ENCODE data around the gene PDE4D.

PDE4D gene

DNA sequence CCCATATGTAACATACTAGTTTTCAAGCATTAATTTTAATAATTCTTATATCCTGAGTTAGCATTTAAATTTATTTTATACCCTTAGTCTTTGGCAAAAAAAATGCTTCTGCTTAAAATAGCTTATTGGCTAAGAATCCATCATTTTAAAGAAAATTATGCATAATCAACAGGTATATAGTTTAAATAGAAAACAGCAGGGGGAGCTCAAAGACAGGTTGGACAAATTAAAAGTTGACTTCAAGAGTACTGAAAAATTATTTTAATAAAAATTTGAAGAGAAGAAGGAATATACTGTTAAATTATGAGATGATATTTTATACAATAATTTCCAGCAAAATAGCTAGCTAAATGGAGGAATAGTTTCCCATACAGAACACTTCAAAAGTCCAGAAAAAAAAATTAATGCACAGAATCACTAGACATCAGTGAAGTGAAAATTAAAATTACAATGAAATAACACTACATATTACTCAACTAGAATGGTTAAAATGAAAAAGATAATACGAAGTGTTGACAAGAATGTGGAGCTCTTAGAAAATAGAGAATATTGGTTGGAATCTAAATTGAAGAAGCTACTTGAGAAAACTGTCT is 387.1 kb downstream of the PDE4D start:
- Histone ChIP-seq H4K20me1 (ENCODE audit: insufficient read depth, low read length) (no peaks in the 10 kb centered on the region), H3K27me3 (replicated peaks; ENCODE audit: insufficient read depth, low read length) (no peaks in the 10 kb centered on the region), H3K4me2 (ENCODE audit: low read depth, low read length) (no peak overlapping the region), H3K9me2 (replicated peaks; ENCODE audit: insufficient read depth, low read length) (no peaks in the 10 kb centered on the region), H3K9me3 (replicated peaks; ENCODE audit: insufficient read depth, low read length) (no peaks in the 10 kb centered on the region), H3K79me2 (ENCODE audit: low read length) (no peaks in the 10 kb centered on the region), H3K4me1 (ENCODE audit: low read length) (no peaks in the 10 kb centered on the region), H2AFZ (ENCODE audit: low read length) (no peak overlapping the region), H3K27ac (ENCODE audit: low read length) (no peak overlapping the region), H3K9ac (ENCODE audit: low read length) (no peak overlapping the region), H3K36me3 (replicated peaks; ENCODE audit: insufficient read depth, low read length) (no peaks in the 10 kb centered on the region), H3F3A (ENCODE audit: insufficient read depth, low read length) (no peaks in the 10 kb centered on the region), H3K4me3 (ENCODE audit: low read length) (no peak overlapping the region)
- peak; percentile 56 for DNase-seq
- TF ChIP-seq EZH2 (optimal IDR thresholded peaks at IDR 0.05; ENCODE audit: low read depth, low read length), result no peak
- TF ChIP-seq EZH2phosphoT487 (IDR thresholded peaks at IDR 0.05; ENCODE audit: low read length), result no peak
- TF ChIP-seq, protein P1, sequence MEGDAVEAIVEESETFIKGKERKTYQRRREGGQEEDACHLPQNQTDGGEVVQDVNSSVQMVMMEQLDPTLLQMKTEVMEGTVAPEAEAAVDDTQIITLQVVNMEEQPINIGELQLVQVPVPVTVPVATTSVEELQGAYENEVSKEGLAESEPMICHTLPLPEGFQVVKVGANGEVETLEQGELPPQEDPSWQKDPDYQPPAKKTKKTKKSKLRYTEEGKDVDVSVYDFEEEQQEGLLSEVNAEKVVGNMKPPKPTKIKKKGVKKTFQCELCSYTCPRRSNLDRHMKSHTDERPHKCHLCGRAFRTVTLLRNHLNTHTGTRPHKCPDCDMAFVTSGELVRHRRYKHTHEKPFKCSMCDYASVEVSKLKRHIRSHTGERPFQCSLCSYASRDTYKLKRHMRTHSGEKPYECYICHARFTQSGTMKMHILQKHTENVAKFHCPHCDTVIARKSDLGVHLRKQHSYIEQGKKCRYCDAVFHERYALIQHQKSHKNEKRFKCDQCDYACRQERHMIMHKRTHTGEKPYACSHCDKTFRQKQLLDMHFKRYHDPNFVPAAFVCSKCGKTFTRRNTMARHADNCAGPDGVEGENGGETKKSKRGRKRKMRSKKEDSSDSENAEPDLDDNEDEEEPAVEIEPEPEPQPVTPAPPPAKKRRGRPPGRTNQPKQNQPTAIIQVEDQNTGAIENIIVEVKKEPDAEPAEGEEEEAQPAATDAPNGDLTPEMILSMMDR (IDR thresholded peaks at IDR 0.05; ENCODE audit: low read length), result peak; percentile 56

DNA sequence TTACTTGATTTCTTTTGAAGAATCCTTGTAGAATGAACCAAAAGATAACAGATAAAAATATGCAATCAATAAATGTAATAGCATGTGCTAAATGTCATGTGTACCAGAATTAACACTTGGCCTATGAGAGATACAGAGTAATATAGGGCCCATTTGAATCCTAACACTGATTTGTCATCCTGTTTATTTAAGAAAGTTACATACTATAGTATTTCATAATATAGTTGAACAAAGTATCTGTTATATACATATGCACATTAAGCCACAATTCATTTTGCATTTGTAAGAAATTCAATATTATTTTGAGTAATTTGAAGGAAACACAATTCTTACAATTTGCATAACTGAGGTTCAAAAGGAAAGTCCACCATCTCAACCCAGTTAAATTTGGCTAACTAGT is 389.5 kb downstream of the PDE4D start:
- Histone ChIP-seq H3K79me2 (ENCODE audit: low read length) (no peaks in the 10 kb centered on the region), H3F3A (ENCODE audit: insufficient read depth, low read length) (no peaks in the 10 kb centered on the region), H4K20me1 (ENCODE audit: insufficient read depth, low read length) (no peaks in the 10 kb centered on the region), H3K9me3 (replicated peaks; ENCODE audit: insufficient read depth, low read length) (no peaks in the 10 kb centered on the region), H3K9ac (ENCODE audit: low read length) (no peak overlapping the region), H3K36me3 (replicated peaks; ENCODE audit: insufficient read depth, low read length) (no peaks in the 10 kb centered on the region), H2AFZ (ENCODE audit: low read length) (no peak overlapping the region), H3K4me2 (ENCODE audit: low read depth, low read length) (no peak overlapping the region), H3K9me2 (replicated peaks; ENCODE audit: insufficient read depth, low read length) (no peaks in the 10 kb centered on the region), H3K27ac (ENCODE audit: low read length) (no peak overlapping the region), H3K4me1 (ENCODE audit: low read length) (peaks cover 7% of the 10 kb centered on the region; the same call in 1 of the 2 replicates), H3K4me3 (ENCODE audit: low read length) (no peak overlapping the region), H3K27me3 (replicated peaks; ENCODE audit: insufficient read depth, low read length) (no peaks in the 10 kb centered on the region)
- no peak for TF ChIP-seq EZH2 (optimal IDR thresholded peaks at IDR 0.05; ENCODE audit: low read depth, low read length)
- TF ChIP-seq, protein P1 (IDR thresholded peaks at IDR 0.05; ENCODE audit: low read length), result no peak
- no peak for TF ChIP-seq EZH2phosphoT487 (IDR thresholded peaks at IDR 0.05; ENCODE audit: low read length)
- no peak for DNase-seq

DNA sequence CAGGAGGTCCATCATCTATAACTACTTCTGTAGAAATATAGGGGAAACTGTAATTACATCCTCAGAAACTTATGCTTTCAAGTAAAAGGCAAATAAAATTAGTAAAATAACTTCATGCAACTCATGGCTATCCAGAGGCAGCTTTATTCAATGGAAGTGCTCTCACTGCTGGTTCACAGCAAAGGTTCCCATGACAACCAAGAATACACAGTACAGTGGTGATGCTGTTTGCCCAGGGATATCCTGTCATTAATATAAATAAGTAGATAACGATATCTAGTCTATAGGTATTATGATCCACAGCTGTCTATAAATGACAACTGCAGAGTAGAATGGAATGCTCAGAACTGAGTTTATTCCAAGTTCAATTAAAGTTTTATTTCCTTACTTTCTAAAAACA is 390.3 kb downstream of the PDE4D start:
- no peaks in the 10 kb centered on the region for H3K9me3 ChIP-seq (replicated peaks; ENCODE audit: insufficient read depth, low read length)
- no peak for DNase-seq

More for the DNA sequence above, 390.3 kb downstream of the PDE4D start:
- H3K27ac ChIP-seq (ENCODE audit: low read length), result no peak overlapping the region
- H3K4me1 ChIP-seq (ENCODE audit: low read length), result peaks cover 10% of the 10 kb centered on the region; the same call in 1 of the 2 replicates
- no peak overlapping the region for H3K4me2 ChIP-seq (ENCODE audit: low read depth, low read length)
- no peak overlapping the region for H2AFZ ChIP-seq (ENCODE audit: low read length)
- no peaks in the 10 kb centered on the region for H3K36me3 ChIP-seq (replicated peaks; ENCODE audit: insufficient read depth, low read length)
- no peaks in the 10 kb centered on the region for H3K9me2 ChIP-seq (replicated peaks; ENCODE audit: insufficient read depth, low read length)
- H3K4me3 ChIP-seq (ENCODE audit: low read length), result no peak overlapping the region
- no peaks in the 10 kb centered on the region for H3F3A ChIP-seq (ENCODE audit: insufficient read depth, low read length)
- H3K27me3 ChIP-seq (replicated peaks; ENCODE audit: insufficient read depth, low read length), result no peaks in the 10 kb centered on the region
- no peaks in the 10 kb centered on the region for H3K79me2 ChIP-seq (ENCODE audit: low read length)
- no peak overlapping the region for H3K9ac ChIP-seq (ENCODE audit: low read length)
- TF ChIP-seq EZH2phosphoT487 (IDR thresholded peaks at IDR 0.05; ENCODE audit: low read length) (no peak), EZH2 (optimal IDR thresholded peaks at IDR 0.05; ENCODE audit: low read depth, low read length) (no peak)
- TF ChIP-seq, protein P1 (IDR thresholded peaks at IDR 0.05; ENCODE audit: low read length), result no peak
- H4K20me1 ChIP-seq (ENCODE audit: insufficient read depth, low read length), result no peaks in the 10 kb centered on the region

All from MM.1S (cell line).